GM19395 (cell line): ENCODE measurements around the gene RDX.
"Not testable (repeated sequence)": the region's sequence is repeated elsewhere in the genome, so short reads cannot be mapped to it uniquely, and the experiment has no call there.

Source experiments
- ATAC-seq: cut with Tn5 transposase; IDR thresholded peaks from one replicate; pipeline ENCODE4 v1.9.1; 2021; ENCODE audit warnings: mild to moderate bottlenecking, moderate library complexity; ENCODE audit not compliant: unreplicated experiment

The RDX gene

DNA sequence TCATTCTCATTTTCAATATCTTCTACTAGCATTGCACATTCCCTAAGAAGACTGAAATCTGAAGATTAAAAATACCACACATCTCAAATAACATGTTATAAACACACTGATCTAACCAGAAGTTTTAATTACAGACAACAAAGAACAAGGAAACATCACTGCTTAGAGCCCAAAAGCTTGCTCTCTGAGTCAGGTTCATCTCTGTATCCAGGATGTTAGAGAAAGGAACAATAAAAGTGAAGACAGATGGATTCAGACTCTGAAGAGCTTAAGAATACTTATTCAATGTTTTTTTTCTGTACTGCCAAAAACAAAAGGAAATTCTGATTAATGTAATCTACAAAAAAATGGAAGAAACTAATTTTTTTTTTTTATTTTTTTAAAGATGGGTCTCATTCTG is 16.5 kb downstream of the RDX start:
- no peak for ATAC-seq

DNA sequence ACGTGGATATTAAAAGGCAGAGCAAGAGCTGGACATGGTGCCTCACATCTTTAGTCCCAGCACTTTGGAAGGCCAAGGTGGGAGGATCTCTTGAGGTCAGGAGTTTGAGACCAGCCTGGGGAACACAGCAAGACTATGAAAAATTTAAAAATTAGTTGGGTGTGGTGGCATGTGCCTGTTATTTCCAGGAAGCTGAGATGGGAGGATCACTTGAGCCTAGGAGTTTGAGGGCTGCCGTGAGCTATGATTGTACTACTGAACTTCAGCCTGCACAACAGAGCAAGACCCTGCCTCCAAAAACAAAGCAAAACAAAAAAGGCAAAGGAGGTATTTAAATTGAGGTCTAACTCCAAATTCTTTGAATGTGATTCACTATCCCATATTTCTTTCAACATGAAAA is 23.5 kb downstream of the RDX start:
- no peak for ATAC-seq

DNA sequence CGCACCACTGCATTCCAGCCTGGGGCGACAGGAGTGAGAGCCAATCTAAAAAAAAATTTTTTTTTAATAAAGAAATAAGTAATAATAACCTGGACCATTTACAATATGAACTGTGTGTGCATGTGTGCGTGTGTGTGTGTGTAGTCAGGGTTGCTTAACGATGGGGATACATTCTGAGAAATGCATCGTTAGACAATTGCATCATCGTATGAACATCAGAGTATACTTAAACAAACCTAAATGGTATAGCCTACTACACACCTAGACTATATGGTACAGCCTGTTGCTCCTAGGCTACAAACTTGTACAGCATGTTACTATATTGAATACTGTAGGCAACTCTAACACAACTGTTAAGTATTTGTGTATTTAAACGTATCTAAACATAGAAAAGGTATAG is 26.4 kb downstream of the RDX start:
- ATAC-seq, result no peak

DNA sequence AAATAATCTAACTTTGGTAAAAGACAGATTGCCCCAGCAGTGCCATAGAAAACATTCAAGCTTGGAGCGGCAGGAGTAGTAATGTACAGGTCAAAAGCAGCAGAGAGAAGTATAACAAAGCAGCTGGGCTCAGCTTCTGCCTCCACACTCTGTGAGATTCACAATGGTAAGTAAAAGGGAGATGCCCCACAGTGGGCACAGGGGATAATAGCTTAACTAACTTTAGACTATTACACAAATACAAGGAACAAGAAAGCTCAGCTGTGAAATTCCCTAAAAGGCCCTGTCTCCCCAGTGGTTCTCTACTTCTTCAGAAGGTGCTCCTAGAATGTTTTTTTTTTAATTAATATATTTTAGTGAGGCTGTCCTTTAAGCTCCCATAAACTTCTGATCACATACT is 28.0 kb downstream of the RDX start:
- no peak for ATAC-seq

DNA sequence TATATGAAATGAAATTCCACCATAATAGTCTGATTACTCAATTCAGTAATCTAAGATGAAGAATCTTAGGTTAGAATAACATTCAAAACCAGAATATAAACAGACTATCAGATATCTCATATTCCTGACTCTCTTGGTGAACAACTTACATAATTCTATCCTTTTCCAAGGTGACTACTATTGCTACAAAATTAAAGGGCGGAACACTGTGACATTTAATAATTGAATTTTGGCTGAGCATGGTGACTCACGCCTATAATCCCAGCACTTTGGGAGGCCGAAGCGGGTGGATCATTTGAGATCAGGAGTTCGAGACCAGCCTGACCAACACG is 34.4 kb downstream of the RDX start:
- no peak for ATAC-seq

DNA sequence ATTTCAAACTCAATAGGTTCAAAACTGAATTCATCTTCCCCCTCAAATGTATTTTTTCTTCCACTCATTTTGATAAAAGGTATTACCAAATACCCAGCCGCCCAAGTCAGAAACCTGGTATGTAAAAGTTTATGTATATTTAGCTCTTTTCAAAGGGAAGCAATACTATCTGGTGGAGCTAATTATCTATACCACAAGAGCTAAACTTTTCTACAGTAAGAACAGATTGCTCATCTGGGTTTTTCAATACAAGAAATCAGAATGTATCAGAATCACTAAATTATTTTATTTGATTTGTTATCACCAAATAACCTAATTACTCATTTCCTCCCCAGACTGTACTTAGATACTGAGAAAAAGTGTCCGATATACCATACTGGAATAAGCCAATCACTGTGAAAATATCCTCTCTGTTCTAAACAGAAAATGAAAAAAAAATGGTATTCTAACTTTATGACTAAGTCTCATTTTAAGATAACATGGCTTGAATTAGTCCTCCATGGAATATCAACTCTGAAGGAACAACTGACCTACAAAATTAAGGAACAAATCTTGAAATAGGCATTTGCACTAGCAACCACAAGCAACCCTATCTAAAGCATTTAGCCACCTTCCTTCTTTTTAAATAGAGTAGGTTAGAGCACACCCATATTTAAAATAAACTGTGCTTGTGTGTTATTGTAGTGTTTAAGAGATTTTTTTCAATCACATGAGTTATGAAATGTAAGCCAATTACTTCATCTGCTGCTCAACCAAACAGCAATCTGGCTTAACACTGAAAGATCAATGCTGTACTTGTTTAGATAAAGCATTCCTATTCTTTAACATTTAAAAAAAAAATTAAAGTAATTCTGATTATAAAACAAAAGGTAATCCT is 35.0 kb downstream of the RDX start:
- ATAC-seq, result no peak

DNA sequence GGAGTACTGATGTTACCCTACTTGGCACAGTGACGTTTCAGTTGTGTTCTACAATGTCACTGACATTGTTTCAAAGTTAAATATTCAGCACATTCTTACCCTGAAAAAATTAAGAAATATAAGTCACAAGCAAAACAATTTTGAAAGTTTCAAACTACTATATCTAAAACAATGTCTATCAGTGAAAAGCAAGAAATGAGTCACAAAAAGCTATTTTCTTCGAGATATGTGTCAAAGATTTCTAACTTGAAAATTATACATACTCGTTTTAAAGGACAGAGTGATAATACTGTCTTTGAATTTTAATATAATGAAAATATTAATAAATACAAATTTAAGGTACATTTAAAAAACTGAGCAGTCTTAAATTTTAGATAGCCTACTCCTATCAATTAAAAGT is 42.9 kb downstream of the RDX start:
- ATAC-seq, result no peak

DNA sequence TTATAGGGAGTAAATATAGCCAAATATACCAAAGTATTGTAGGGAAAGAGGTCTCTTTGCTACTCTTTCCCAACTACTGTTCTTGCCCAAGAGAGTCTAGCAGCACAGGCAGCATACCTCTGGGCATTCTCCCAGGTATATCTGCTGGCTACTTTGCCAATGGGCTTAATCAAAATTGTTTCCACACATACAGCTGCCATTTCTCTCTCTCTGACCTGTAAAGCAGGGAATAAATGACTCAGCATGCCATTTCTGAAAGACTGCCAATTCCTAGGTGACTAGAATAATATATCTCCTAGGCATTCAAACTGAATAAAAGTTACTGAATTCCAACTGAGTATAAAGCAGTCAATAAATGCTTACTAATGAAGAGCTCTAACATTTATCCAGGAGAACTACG is 44.6 kb downstream of the RDX start:
- no peak for ATAC-seq

DNA sequence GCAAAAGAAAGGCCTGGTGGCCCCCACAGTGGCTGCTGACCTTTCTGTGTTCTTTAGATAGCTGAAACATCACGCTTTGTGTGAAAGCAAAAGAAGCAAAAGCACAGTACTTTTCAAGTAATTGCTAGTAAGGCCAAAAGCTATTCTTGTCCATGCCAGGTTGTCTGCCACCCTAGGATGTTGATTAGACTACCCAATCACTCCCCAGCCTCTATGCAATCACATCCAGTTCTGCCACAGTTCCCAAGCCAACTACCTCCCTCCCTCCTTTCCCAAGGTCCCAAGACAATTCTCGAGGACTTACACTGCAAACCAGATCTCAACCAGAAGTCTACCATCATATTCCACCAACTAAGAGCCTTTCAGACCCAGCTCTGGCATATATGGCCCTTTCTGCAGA is 46.2 kb downstream of the RDX start:
- no peak for ATAC-seq

DNA sequence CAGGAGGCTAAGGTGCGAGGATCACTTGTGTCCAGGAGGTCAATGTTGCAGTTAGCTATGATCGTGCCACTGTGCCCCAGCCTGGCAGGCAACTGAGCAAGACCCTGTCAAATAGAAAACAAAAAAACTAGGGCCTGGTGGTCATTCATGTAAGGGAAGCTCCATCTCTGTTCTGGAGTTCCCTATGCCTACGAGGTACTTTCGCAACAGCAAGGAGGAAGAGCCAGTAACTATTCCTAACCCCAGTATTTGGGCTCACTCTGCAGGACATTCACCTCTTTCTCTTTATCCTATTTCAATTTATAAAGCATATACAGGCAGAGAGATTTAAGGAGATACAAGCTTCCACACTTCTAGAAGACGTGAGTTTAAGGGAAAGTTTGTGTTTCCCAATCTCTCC is 46.6 kb downstream of the RDX start:
- no peak for ATAC-seq

DNA sequence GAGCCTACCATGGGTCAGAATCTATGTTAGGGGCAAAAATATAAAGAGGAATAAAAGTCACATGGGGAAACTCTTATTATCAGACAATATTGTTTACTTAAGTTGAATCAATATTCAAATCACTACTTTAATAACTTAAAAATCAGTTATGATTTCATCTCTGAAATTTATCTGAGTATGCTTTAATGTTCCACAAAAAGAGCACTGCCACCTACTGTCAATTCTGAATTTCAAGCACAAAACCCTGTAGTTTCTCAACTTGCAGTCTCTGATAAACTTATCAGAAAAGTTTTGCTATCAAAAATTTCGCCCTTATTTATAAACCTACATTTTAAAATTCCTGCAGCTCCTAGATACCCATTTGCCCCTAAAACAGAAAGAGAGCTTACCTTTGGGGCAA is 47.3 kb downstream of the RDX start:
- no peak for ATAC-seq

DNA sequence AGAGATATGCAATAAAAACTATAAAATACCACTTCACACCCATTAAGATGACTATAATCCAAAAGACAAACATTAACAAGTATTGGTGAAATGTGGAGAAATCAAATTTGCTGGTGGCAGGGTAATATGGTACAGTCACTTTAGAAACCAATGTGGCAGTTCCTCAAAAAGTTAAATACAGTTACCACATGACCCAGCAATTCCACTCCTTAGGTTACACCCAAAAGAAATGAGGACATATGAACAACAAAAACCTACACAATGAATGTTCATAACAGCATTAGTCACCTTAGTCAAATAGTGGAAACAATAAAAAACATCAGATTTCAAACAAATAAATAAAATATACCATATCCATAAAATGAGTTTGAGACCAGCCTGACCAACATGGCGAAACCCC is 52.6 kb downstream of the RDX start:
- no peak for ATAC-seq

DNA sequence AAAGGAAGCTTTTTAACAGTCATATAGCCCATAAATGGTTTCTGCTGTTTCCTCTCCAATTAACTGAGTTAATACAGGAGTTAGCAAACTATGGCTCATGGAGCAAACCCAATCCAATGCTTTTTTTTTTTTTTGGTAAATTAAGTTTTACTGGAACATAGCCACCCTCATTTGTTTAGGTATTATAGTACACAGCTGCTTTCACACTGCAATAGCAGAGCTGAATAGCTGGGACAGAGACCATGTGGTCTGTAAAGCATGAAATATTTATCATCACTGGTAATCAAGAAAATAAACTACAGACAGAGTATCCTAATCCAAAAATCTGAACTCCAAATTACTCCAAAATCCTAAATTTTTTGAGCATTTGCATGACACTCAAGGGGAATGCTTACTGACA is 53.7 kb downstream of the RDX start:
- ATAC-seq, result no peak

DNA sequence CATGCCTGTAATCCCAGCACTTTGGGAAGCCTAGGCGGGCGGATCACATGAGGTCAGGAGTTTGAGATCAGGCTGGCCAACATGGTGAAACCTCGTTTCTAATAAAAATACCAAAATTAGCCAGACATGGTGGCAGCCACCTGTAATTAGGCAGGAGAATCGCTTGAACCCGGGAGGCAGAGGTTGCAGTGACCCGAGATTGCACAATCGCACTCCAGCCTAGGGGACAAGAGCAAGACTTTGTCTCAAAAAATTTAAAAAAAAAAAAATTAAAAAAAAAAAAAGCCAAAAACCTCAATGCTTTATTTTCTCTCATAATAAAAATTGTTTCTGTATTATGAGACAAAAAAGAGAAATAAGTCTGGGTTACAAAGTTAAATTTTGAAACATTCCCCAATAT is 54.2 kb downstream of the RDX start:
- ATAC-seq, result no peak

DNA sequence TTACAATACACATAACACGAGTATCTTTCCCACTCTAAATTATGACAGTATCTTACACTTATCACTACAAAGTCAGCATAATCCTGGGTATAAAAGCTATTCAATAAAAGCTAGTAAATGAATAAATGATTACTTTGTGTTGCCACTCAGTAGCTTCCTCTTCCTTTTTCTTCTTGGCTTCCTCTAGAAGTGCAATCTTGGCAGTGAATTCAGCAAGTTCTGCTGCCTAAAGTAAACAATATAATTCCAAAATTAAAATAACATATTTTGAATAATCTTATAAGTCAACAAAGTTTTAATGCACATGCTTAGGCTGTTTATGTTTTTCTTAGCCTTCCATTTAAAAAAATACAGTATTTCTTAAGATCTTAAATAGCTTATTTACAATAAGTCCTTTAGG is 60.4 kb downstream of the RDX start:
- no peak for ATAC-seq

DNA sequence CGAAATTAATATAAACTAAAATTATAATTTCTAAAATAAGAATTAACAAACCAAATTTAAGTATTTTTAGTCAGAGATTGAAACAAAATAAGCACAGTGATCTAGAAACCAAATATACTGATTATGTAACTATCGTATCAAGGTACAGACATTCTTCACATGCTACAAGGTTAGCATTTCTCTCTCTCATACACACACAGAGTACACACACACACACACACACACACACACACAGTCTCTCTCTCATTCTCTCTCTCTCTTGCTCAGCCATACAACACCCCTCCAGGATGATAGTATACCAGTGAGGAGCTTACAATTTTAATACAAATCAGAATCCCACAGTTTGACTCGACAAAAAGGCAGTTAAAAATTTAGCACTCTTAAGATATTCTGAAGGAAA is 66.0 kb downstream of the RDX start:
- ATAC-seq, result no peak

DNA sequence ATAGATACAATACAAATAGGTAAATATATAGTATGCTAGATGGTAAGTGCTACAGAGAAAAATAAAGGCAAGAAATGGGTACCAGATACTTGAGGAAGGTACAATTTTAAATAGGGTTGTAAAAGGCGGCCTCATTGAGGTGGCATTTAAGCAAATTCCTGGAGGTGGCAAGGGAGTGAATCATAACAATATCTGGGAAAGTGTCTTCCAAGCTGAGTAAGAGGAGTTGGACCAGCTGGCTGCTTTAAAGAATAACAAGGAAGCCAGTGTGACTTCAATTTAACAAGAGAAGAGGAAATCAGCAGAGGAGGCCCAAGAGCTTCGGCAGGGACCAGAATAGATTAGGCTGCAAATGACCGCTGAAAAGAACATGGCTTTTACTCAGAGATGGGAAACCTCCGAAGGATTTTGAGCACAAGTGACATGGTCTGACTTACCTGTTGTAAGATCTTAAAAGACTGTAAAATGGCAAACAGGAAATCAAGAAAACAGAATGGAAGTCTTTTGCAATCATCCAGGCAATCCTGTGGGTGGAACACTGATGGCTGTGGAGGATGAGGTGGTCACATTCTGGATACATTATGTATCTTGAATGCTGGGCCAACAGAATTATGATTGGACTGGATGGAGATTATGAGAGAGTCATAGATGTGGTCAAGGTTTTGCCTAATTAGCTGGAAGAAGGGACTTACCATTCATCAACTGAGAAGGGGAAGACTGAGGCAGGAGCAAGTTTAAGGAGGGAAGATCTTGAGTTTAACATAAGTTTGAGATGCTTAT is 77.2 kb downstream of the RDX start:
- no peak for ATAC-seq

DNA sequence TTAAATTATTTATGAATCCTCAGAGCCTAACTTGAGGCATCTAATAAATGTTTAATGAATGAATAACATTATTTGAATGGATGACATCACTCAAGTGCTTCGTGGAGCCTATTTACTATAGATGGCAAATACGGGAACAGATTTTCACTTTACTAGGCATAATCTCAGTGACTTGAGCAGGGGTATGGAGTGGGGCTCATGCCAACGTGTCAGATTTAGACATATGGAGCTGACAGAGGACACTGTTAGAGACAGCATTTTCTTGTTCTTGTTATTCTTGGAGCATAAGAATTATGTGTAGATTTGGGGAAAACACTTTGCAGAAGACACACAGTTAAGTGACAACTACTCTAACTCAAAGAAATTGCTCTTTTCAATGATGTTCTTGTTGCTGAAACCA is 78.5 kb downstream of the RDX start:
- no peak for ATAC-seq

DNA sequence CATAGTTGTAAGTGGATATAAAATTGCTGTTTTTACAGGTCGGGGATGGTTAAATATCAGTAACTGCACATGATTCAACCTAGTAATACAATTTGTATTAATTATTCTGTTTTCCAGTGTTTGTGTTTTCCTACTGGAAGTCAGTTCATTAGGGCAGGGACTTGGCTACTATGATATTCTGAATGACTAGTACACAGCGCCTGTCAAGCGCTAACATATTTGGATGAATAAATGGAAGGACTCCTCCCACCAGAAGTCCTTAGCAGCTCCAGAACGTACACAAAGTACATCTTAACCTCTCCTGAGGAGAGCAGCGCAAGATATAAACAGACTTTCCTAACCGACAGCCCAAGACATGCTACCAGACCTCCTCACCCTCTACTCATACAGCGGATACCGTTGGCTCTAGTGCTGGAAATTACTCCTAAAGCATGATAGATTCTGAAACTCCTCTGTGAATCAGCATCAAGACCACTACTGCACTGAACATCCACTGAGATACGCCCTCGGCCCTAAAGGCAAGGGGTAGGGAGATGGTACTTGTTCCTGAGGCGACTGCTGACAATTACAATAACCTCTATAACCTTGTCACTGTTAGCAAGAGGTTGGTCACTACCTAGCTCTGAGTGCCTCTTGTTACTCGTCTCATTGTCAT is 79.1 kb downstream of the RDX start:
- ATAC-seq, result no peak

DNA sequence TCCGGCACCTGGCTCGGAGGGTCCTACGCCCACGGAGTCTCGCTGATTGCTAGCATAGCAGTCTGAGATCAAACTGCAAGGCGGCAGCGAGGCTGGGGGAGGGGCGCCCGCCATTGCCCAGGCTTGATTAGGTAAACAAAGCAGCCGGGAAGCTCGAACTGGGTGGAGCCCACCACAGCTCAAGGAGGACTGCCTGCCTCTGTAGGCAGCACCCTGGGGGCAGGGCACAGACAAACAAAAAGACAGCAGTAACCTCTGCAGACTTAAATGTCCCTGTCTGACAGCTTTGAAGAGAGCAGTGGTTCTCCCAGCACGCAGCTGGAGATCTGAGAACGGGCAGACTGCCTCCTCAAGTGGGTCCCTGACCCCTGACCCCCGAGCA is 87.1 kb downstream of the RDX start:
- not testable (repeated sequence) for ATAC-seq

DNA sequence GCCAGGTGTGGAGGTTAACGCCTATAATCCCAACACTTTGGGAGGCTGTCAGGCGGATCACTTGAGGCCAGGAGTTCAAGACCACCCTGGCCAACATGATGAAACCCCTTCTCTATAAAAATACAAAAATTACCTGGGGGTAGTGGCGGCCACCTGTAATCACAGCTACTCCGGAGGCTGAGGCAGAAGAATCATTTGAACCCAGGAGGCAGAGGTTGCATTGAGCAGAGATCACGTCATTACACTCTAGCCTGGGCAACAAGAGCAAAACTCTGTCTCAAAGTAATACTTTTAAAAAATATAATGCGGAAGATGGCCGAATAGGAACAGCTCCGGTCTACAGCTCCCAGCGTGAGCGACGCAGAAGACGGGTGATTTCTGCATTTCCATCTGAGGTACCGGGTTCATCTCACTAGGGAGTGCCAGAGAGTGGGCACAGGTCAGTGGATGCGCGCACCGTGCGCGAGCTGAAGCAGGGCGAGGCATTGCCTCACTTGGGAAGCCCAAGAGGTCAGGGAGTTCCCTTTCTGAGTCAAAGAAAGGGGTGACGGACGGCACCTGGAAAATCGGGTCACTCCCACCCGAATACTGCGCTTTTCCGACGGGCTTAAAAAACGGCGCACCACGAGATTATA is 87.6 kb downstream of the RDX start:
- not testable (repeated sequence) for ATAC-seq

DNA sequence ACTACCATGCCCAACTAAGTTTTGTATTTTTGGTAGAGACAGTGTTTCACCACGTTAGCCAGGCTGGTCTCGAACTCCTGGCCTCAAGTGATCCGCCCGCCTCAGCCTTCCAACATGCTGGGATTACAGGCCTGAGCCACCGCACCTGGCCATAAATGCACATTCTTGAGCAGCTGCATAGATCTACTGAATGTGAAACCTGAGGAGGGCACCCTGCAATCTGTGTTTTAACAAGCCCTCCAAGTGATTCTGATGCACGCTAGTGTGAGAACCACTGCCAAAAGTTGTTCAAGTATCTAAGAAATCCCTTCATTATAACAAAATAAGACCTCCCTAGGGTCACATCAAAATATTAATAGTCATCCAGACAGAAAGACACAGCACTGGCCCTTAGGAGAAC is 89.3 kb downstream of the RDX start:
- ATAC-seq, result no peak
